H1 (cell line): ENCODE measurements around the gene WEE1. TPM values are rescaled to one million over a fixed set of nuclear protein-coding genes. Genes with fewer than 3 reads are reported as not detected.
"Not testable (repeated sequence)": the region's sequence is repeated elsewhere in the genome, so short reads cannot be mapped to it uniquely, and the experiment has no call there.

Experiments used
- CTCF ChIA-PET: fragments of 300-600 bp; sonication (Branson Sonifier 250); formaldehyde crosslinking; loops from one replicate; lab custom pipeline; 2021; ENCODE audit not compliant: partially characterized antibody; lab: Charles Lee
- POLR2A ChIA-PET: fragments of 300-600 bp; sonication (Branson Sonifier 250); formaldehyde crosslinking; loops from one replicate; lab custom pipeline; 2021; ENCODE audit warnings: inconsistent platforms; ENCODE audit not compliant: partially characterized antibody; lab: Charles Lee
- DNase-seq, 2 experiments: peaks; one replicate each; pipeline versions ENCODE4 v3.0.0 to v3.0.0-alpha.2; 2010 to 2022; ENCODE audit warnings: low spot score in 2 of 2, low read depth in 1 of 2, mixed read lengths in 1 of 2
- FAIRE-seq: peaks from 2 replicates; lab custom pipeline; 2011; peaks lifted over from hg19 to GRCh38; lab: Jason Lieb, UNC
- H2AFZ ChIP-seq: 2 replicates; pipeline ENCODE4 v1.8.1; 2012; ENCODE audit warnings: low read length, inconsistent platforms
- H2AK5ac ChIP-seq: 2 replicates; pipeline ENCODE4 v1.6.1; 2013; ENCODE audit warnings: low read depth, low read length
- H2BK120ac ChIP-seq: replicated peaks from 2 replicates; pipeline ENCODE3; 2013; ENCODE audit warnings: low read depth, low read length, inconsistent platforms
- H2BK12ac ChIP-seq: 2 replicates; pipeline ENCODE4 v1.6.1; 2013; ENCODE audit warnings: low read depth, low read length
- H2BK15ac ChIP-seq: 2 replicates; pipeline ENCODE4 v1.6.1; 2013; ENCODE audit warnings: low read length
- H2BK20ac ChIP-seq: 2 replicates; pipeline ENCODE4 v1.6.1; 2013; ENCODE audit warnings: low read length
- H2BK5ac ChIP-seq: 2 replicates; pipeline ENCODE4 v1.6.1; 2013; ENCODE audit warnings: low read depth, low read length
- H3K14ac ChIP-seq: 2 replicates; pipeline ENCODE4 v1.6.1; 2013; ENCODE audit warnings: inconsistent platforms; ENCODE audit not compliant: insufficient read length
- H3K18ac ChIP-seq: 2 replicates; pipeline ENCODE4 v1.6.1; 2013; ENCODE audit warnings: low read length; ENCODE audit errors: extremely low read depth
- H3K23ac ChIP-seq: 2 replicates; pipeline ENCODE4 v1.6.1; 2013; ENCODE audit warnings: inconsistent platforms; ENCODE audit not compliant: insufficient read length
- H3K23me2 ChIP-seq: 2 replicates; pipeline ENCODE4 v1.6.1; 2013; ENCODE audit warnings: low read depth, low read length
- H3K27ac ChIP-seq: 2 replicates; pipeline ENCODE4 v1.6.1; 2011; ENCODE audit warnings: low read depth, low read length, inconsistent platforms
- H3K27me3 ChIP-seq, 4 experiments: replicated peaks in 1 of 4; 1 replicate in 1 of 4; 2 replicates in 3 of 4; pipeline versions ENCODE4 v1.6.1 to v1.8.1; 2011 to 2013; ENCODE audit warnings: low read length in 3 of 4, mild to moderate bottlenecking in 3 of 4, inconsistent platforms in 2 of 4, mixed read lengths in 2 of 4, moderate library complexity in 1 of 4; ENCODE audit not compliant: control insufficient read depth in 3 of 4, insufficient read depth in 3 of 4; ENCODE audit errors: extremely low read depth in 1 of 4
- H3K36me3 ChIP-seq, 4 experiments: 2 replicates each; pipeline versions ENCODE4 v1.6.1 to v1.8.1; 2011 to 2013; ENCODE audit warnings: mild to moderate bottlenecking in 4 of 4, low read length in 3 of 4, moderate library complexity in 2 of 4, control low read depth in 1 of 4, inconsistent platforms in 1 of 4; ENCODE audit not compliant: insufficient read depth in 4 of 4, control insufficient read depth in 2 of 4
- H3K4ac ChIP-seq: replicated peaks from 2 replicates; pipeline ENCODE3; 2013; ENCODE audit warnings: low read length, low read depth, mixed read lengths, inconsistent platforms; ENCODE audit not compliant: insufficient read length
- H3K4me1 ChIP-seq, 4 experiments: replicated peaks in 1 of 4; 1 replicate in 1 of 4; 2 replicates in 3 of 4; pipeline versions ENCODE4 v1.6.1 to v1.8.1; 2011 to 2013; ENCODE audit warnings: low read length in 3 of 4, inconsistent platforms in 2 of 4, mixed read lengths in 1 of 4; ENCODE audit not compliant: insufficient read depth in 4 of 4, control insufficient read depth in 3 of 4
- H3K4me2 ChIP-seq, 2 experiments: 2 replicates each; pipeline versions ENCODE4 v1.6.1 to v1.8.1; 2011 to 2013; ENCODE audit warnings: low read depth in 2 of 2, low read length in 2 of 2, control low read depth in 1 of 2, inconsistent platforms in 1 of 2, mild to moderate bottlenecking in 1 of 2; ENCODE audit not compliant: insufficient read depth in 1 of 2
- H3K4me3 ChIP-seq, 4 experiments: fragments of 200-600, 300-600 bp in 1 of 4; sonication (generic), shearing (Covaris generic), sonication (Bioruptor Twin) in 1 of 4; 2 replicates each; pipeline versions ENCODE4 v1.5.1 to v1.8.1; 2011 to 2016; ENCODE audit warnings: low read length in 4 of 4, low read depth in 3 of 4, control low read depth in 2 of 4, inconsistent platforms in 2 of 4, mild to moderate bottlenecking in 2 of 4, mixed read lengths in 1 of 4, moderate library complexity in 1 of 4; ENCODE audit not compliant: insufficient read depth in 2 of 4; ENCODE audit errors: extremely low read depth in 1 of 4
- H3K56ac ChIP-seq: replicated peaks from 2 replicates; pipeline ENCODE3; 2013; ENCODE audit warnings: low read depth, mild to moderate bottlenecking, mixed read lengths, low read length, inconsistent platforms; ENCODE audit not compliant: insufficient read length
- H3K79me1 ChIP-seq: 2 replicates; pipeline ENCODE4 v1.6.1; 2013; ENCODE audit warnings: low read depth, low read length, control low read depth
- H3K79me2 ChIP-seq, 2 experiments: 2 replicates each; pipeline versions ENCODE4 v1.6.1 to v1.8.1; 2012 to 2013; ENCODE audit warnings: low read length in 2 of 2, mild to moderate bottlenecking in 2 of 2, inconsistent platforms in 1 of 2; ENCODE audit not compliant: insufficient read depth in 2 of 2, control insufficient read depth in 1 of 2
- H3K9ac ChIP-seq, 4 experiments: replicated peaks in 1 of 4; 1 replicate in 1 of 4; 2 replicates in 3 of 4; pipeline versions ENCODE4 v1.6.1 to v1.8.1; 2011 to 2013; ENCODE audit warnings: low read depth in 3 of 4, low read length in 3 of 4, control low read depth in 2 of 4, mild to moderate bottlenecking in 2 of 4, moderate library complexity in 2 of 4, inconsistent platforms in 1 of 4; ENCODE audit errors: extremely low read depth in 1 of 4
- H3K9me3 ChIP-seq, 2 experiments: 2 replicates each; pipeline versions ENCODE4 v1.6.1 to v1.8.1; 2012 to 2013; ENCODE audit warnings: mild to moderate bottlenecking in 2 of 2, moderate library complexity in 2 of 2, control low read depth in 1 of 2, inconsistent platforms in 1 of 2, low read depth in 1 of 2, low read length in 1 of 2, mixed read lengths in 1 of 2; ENCODE audit not compliant: insufficient read depth in 2 of 2
- H4K20me1 ChIP-seq, 2 experiments: replicated peaks in 1 of 2; 2 replicates each; pipeline versions ENCODE3 to v1.8.1; 2011 to 2013; ENCODE audit warnings: inconsistent platforms in 2 of 2, low read length in 2 of 2, mild to moderate bottlenecking in 1 of 2; ENCODE audit not compliant: insufficient read depth in 2 of 2, control insufficient read depth in 1 of 2
- H4K5ac ChIP-seq: 2 replicates; pipeline ENCODE4 v1.6.1; 2013; ENCODE audit warnings: low read length, low read depth, mixed read lengths, inconsistent platforms; ENCODE audit not compliant: insufficient read length
- H4K8ac ChIP-seq: 2 replicates; pipeline ENCODE4 v1.8.0; 2013; ENCODE audit warnings: mild to moderate bottlenecking, moderate library complexity, low read length, inconsistent platforms; ENCODE audit not compliant: insufficient read depth; ENCODE audit errors: extremely low read depth
- H4K91ac ChIP-seq: replicated peaks from 2 replicates; pipeline ENCODE3; 2013; ENCODE audit warnings: low read length, mixed read lengths, inconsistent platforms; ENCODE audit not compliant: insufficient read length
- CEBPB ChIP-seq: IDR thresholded peaks from 2 replicates; pipeline ENCODE4 v1.6.1; 2012; ENCODE audit warnings: low read depth, low read length
- CREB1 ChIP-seq: IDR thresholded peaks from 2 replicates; pipeline ENCODE4 v1.6.1; 2012; ENCODE audit warnings: inconsistent platforms
- SAP30 ChIP-seq: fragments of 300-600 bp; sonication (generic); IDR thresholded peaks from 2 replicates; pipeline ENCODE4 v1.7.1; 2012; ENCODE audit warnings: low read length, moderate library complexity, mild to moderate bottlenecking, inconsistent platforms; ENCODE audit not compliant: insufficient read depth, insufficient replicate concordance
- SRF ChIP-seq: IDR thresholded peaks from 2 replicates; pipeline ENCODE4 v1.6.1; 2011; ENCODE audit warnings: mild to moderate bottlenecking, low read depth, low read length, moderate library complexity
- WGBS, 2 experiments: shearing (Covaris generic) in 1 of 2; methylation state at CpG; one replicate each; pipeline versions ENCODE4 v1.1.6 to v1.1.7; 2013 to 2015; ENCODE audit warnings: low lambda C conversion rate in 2 of 2, mixed read lengths in 2 of 2, inconsistent platforms in 1 of 2, low coverage in 1 of 2, missing lambda C conversion rate in 1 of 2; ENCODE audit not compliant: insufficient replicate concordance in 2 of 2, insufficient coverage in 1 of 2, insufficient read length in 1 of 2; ENCODE audit errors: extremely low coverage in 1 of 2, missing lambda C conversion rate in 1 of 2; 5-methylcytosine and 5-hydroxymethylcytosine counted together
- polyA plus RNA-seq, 7 experiments: library from polyadenylated mRNA; depleted of rRNA in 3 of 7; stranded (reverse) in 5 of 7; unstranded in 2 of 7; fragments of >200 nt in 5 of 7; fragments of 200-250 nt in 2 of 7; gene quantifications; 1 replicate in 5 of 7; 2 replicates in 1 of 7; 4 replicates in 1 of 7; pipeline versions ENCODE4 v1.2.1 to v1.2.3, GENCODE V29; 2011 to 2013; ENCODE audit warnings: missing spikeins in 2 of 7, mixed read lengths in 2 of 7
- total RNA-seq: library from RNA; stranded (reverse); fragmentation: NEBNext Ultra II Directional; extraction: Animal tissue kit (Norgen Biotek cat#: 25700); gene quantifications from 2 replicates; pipeline ENCODE4 v1.2.1, GENCODE V29; 2021

Gene WEE1
- total and polyA plus RNA-seq, 2 of the 8 experiments (the other 6 are each of a cell fraction or from before 2014, with no cell fraction given): 40.8 to 120 TPM

DNA sequence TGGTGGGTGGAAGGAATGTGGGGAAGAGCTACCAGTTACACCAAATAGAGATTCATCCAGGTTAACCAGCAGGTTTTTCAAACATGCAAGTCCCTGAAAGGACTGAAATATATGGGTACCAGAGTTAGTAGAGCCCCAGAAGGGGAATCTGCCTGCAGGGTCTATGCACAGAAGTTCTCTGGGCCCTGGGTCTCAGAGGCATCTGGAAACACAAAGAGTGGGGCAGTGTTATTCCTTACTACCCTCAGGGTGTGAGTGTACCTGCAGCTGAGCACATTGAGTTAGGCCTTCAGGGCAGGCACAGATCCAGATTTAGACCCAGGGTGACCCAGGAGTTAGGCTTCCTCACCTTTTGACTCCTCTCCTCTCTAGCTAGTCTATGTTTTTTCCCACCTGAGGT is 46.5 kb downstream of the WEE1 start (continued):
- TF ChIP-seq CREB1 (no peak), CEBPB (no peak), SRF (no peak), SAP30 (no peak)

DNA sequence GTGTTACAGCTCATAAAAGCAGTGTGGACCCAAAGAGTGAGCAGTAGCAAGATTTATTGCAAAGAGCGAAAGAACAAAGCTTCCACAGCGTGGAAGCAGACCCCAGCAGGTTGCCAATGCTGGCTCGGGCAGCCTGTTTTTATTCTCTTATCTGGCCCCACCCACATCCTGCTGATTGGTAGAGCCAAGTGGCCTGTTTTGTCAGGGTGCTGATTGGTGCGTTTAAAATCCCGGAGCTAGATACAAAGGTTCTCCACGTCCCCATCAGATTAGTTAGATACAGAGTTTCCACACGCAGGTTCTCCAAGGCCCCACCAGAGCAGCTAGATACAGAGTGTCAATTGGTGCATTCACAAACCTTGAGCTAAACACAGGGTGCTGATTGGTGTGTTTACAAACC is 48.9 kb downstream of the WEE1 start:
- H3K9ac ChIP-seq, H3K18ac ChIP-seq, H3K79me1 ChIP-seq, H4K5ac ChIP-seq, H3K27ac ChIP-seq, H3K27me3 ChIP-seq, H4K8ac ChIP-seq, H3K56ac ChIP-seq, H3K4ac ChIP-seq, H2BK120ac ChIP-seq, H3K23ac ChIP-seq, FAIRE-seq, H3K23me2 ChIP-seq, H3K4me3 ChIP-seq, DNase-seq, H3K79me2 ChIP-seq, H2BK15ac ChIP-seq, H2BK12ac ChIP-seq, H4K91ac ChIP-seq, H2BK5ac ChIP-seq, H2AK5ac ChIP-seq, H3K4me2 ChIP-seq, H2BK20ac ChIP-seq, H3K14ac ChIP-seq, H3K36me3 ChIP-seq, H4K20me1 ChIP-seq, H2AFZ ChIP-seq, H3K9me3 ChIP-seq: not testable (repeated sequence)
- ChIA-PET CTCF (interaction anchor here (1.5 to 1.6 kb wide), 2 partner anchors 9 to 116 kb away, joined by 4 to 12 read pairs; no protein-coding TSS in a partner anchor), POLR2A (interaction anchor here (1.1 to 1.3 kb wide), 2 partner anchors 9 to 49 kb away, joined by 3 to 4 read pairs; partner anchors contain the start of gene WEE1)
- WGBS, 2 experiments: 92% methylated on average over 7 of the region's 7 CpGs; no CpG with 5 or more reads in 1 of the 2 experiments
- peaks cover 2 to 21% (median 15%) of the 10 kb centered on the region in 4 experiments; a peak in 5 of 7 replicates for H3K4me1 ChIP-seq
